Naive thymus-derived CD4-positive, alpha-beta T cell (primary cell): ENCODE results near the gene ARSG. TPM values are rescaled to one million over a fixed set of nuclear protein-coding genes. Genes with fewer than 3 reads are reported as not detected.

Experiments
- ATAC-seq: fragments of 150-1000 bp; cut with Tn5 transposase; 2 replicates; pipeline ENCODE4 v1.10.0; 2021; ENCODE audit warnings: mild to moderate bottlenecking, moderate library complexity
- CTCF ChIA-PET: fragments of 350-600 bp; sonication (Branson Sonifier 250); formaldehyde crosslinking; loops from one replicate; lab custom pipeline; 2021; ENCODE audit warnings: antibody characterized with exemption; lab: Charles Lee
- POLR2A ChIA-PET: fragments of 350-600 bp; sonication (Branson Sonifier 250); formaldehyde crosslinking; loops from one replicate; lab custom pipeline; 2021; ENCODE audit warnings: antibody characterized with exemption, inconsistent platforms; lab: Charles Lee
- DNase-seq, 9 donors: peaks; one replicate each; pipeline versions ENCODE4 v3.0.0 to v3.0.0-alpha.2; 2020 to 2022; ENCODE audit warnings: mixed read lengths in 1 of 9
- H3K27ac ChIP-seq: one replicate; pipeline ENCODE4 v1.7.0; 2013; ENCODE audit warnings: mild to moderate bottlenecking, low read depth, low read length, moderate library complexity
- H3K27me3 ChIP-seq, 2 donors: one replicate each; pipeline ENCODE4 v1.7.0; 2013; ENCODE audit warnings: low read length in 2 of 2, mild to moderate bottlenecking in 2 of 2, moderate library complexity in 2 of 2; ENCODE audit not compliant: control insufficient read depth in 2 of 2, insufficient read depth in 2 of 2
- H3K36me3 ChIP-seq, 3 experiments: 1 replicate in 2 of 3; 2 replicates in 1 of 3; pipeline ENCODE4 v1.7.0; 2013; ENCODE audit warnings: low read length in 3 of 3, mild to moderate bottlenecking in 3 of 3, moderate library complexity in 1 of 3; ENCODE audit not compliant: insufficient read depth in 3 of 3, control insufficient read depth in 2 of 3
- H3K4me1 ChIP-seq, 2 donors: one replicate each; pipeline ENCODE4 v1.7.0; 2013; ENCODE audit warnings: low read length in 2 of 2, mild to moderate bottlenecking in 2 of 2, moderate library complexity in 1 of 2; ENCODE audit not compliant: control insufficient read depth in 2 of 2, insufficient read depth in 2 of 2
- H3K4me3 ChIP-seq: 2 replicates; pipeline ENCODE4 v1.7.0; 2013; ENCODE audit warnings: mild to moderate bottlenecking, low read length
- H3K9me3 ChIP-seq, 3 experiments: 1 replicate in 2 of 3; 2 replicates in 1 of 3; pipeline ENCODE4 v1.7.0; 2013; ENCODE audit warnings: low read length in 3 of 3; ENCODE audit not compliant: control insufficient read depth in 2 of 3
- H3K27ac Mint-ChIP-seq, 9 donors: one replicate each; pipeline ENCODE4 v1.8.0; 2020 to 2022; ENCODE audit warnings: mixed read lengths in 9 of 9, mild to moderate bottlenecking in 8 of 9, moderate library complexity in 5 of 9, inconsistent platforms in 2 of 9
- H3K27me3 Mint-ChIP-seq, 5 donors: one replicate each; pipeline ENCODE4 v1.8.0; 2021 to 2022; ENCODE audit warnings: mixed read lengths in 5 of 5, mild to moderate bottlenecking in 1 of 5
- H3K36me3 Mint-ChIP-seq, 5 donors: one replicate each; pipeline ENCODE4 v1.8.0; 2020 to 2022; ENCODE audit warnings: mixed read lengths in 5 of 5, mild to moderate bottlenecking in 3 of 5, inconsistent platforms in 1 of 5
- H3K4me1 Mint-ChIP-seq, 7 donors: one replicate each; pipeline ENCODE4 v1.8.0; 2020 to 2022; ENCODE audit warnings: mixed read lengths in 7 of 7, mild to moderate bottlenecking in 3 of 7, inconsistent platforms in 1 of 7
- H3K4me3 Mint-ChIP-seq, 10 donors: one replicate each; pipeline ENCODE4 v1.8.0; 2020 to 2022; ENCODE audit warnings: mild to moderate bottlenecking in 10 of 10, mixed read lengths in 10 of 10, moderate library complexity in 6 of 10, inconsistent platforms in 2 of 10
- H3K9me3 Mint-ChIP-seq, 11 donors: one replicate each; pipeline ENCODE4 v1.8.0; 2020 to 2022; ENCODE audit warnings: mixed read lengths in 11 of 11, mild to moderate bottlenecking in 4 of 11, inconsistent platforms in 1 of 11, moderate library complexity in 1 of 11
- intact Hi-C, 2 donors: fragments of 100-400 bp; cut with micrococcal nuclease; formaldehyde crosslinking; loops; one replicate each; pipeline ENCODE4 v1.15.1; 2023
- polyA plus RNA-seq, 2 donors: library from polyadenylated mRNA; unstranded; fragments of 300-500 nt; fragmentation: Illumina TruSeq; gene quantifications; one replicate each; pipeline ENCODE4 v1.2.3, GENCODE V29; 2021
- total RNA-seq, 6 experiments: library from RNA in 5 of 6; stranded (reverse) in 5 of 6; gene quantifications; 1 replicate in 5 of 6; 2 replicates in 1 of 6; pipeline ENCODE4 v1.2.3 and lab custom pipeline; 2021 to 2026

Gene ARSG
- total and polyA plus RNA-seq, 7 experiments from 2014 or later: 7.3 to 20.0 (median 12.6) TPM

DNA sequence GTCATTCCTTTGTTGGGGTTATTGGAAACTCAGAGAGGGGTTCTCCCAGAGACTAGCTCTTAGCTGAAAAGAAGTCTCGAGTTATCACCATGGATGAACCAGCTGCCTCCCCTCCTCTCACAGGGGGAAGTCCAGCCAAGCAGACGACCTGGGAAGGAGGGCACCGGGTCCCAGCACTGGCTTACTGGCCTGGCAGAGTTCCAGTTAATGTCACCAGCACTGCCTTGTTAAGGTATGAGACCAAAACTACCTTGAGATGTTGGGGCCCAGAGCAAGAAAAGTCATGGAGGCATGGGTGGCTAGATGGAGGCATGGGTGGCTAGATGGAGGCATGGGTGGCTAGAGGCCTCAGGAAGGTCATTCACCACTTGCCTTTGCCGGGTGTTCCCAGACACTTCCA is 93.6 kb downstream of the ARSG start:
- Mint-ChIP-seq H3K27me3 (peaks cover 0 to 3% (median 0%) of the 10 kb centered on the region in 5 donors), H3K27ac (no peak overlapping the region), H3K36me3 (no peaks in the 10 kb centered on the region), H3K4me1 (peaks cover 18 to 44% (median 27%) of the 10 kb centered on the region in 7 donors), H3K4me3 (no peak overlapping the region), H3K9me3 (no peaks in the 10 kb centered on the region)
- Histone ChIP-seq H3K4me3 (no peak overlapping the region), H3K9me3 (no peaks in the 10 kb centered on the region), H3K4me1 (peaks cover 17% of the 10 kb centered on the region in 2 donors), H3K36me3 (no peaks in the 10 kb centered on the region), H3K27me3 (no peaks in the 10 kb centered on the region), H3K27ac (no peak overlapping the region)
- intact Hi-C loops: loop anchor here in 1 of 2 donors (5.0 kb wide), 2 partner anchors 32 to 38 kb away; no protein-coding TSS in a partner anchor
- ATAC-seq (no peak), DNase-seq (no peak)
- ChIA-PET CTCF (interaction anchor here (0.5 to 1.0 kb wide), 3 partner anchors 16 to 79 kb away, joined by 3 read pairs; no protein-coding TSS in a partner anchor), POLR2A (interaction anchor here (0.6 to 2.0 kb wide), 4 partner anchors 15 to 93 kb away, joined by 3 to 6 read pairs (median 4); partner anchors contain the start of gene ARSG)

DNA sequence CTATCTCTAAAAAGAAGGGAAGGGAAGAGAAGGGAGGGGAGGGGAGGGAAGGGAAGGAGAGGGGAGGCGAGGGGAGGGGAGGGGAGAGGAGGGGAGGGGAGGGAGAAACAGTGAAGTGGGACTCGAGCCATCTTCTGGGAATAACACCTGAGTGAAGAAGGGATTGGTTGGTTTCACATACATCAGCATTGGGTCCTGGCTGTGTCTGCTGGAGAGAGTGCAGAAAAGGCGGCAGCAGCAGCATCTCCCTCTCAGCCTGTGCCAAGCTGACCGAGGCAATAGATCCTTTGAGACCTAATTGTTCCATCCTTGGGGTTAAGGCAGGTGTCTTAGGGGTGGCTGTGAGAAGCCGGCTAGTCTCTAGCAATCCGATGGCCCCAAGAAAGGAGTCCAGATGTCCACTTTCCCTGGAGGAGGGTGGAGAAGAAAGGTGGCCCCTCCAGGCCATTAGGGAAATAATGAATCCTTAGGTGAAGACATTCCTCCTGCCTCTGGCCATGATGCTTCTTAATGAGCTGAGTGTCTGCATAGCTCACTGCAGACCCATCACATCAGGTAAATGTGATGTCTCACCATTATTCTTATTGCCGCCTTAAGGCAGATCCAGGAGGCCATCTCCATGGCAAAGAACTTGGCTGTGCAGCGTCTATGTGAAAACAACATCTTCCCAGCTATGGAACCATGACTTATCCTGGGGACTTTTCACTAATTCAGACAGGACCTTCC is 94.4 kb downstream of the ARSG start:
- Mint-ChIP-seq H3K4me1 (peaks cover 18 to 44% (median 27%) of the 10 kb centered on the region in 7 donors), H3K27ac (no peak overlapping the region), H3K9me3 (no peaks in the 10 kb centered on the region), H3K36me3 (peaks cover 0 to 1% (median 0%) of the 10 kb centered on the region in 5 donors), H3K27me3 (peaks cover 0 to 3% (median 0%) of the 10 kb centered on the region in 5 donors), H3K4me3 (no peak overlapping the region)
- Histone ChIP-seq H3K36me3 (no peaks in the 10 kb centered on the region), H3K4me1 (peaks cover 17% of the 10 kb centered on the region in 2 donors), H3K4me3 (no peak overlapping the region), H3K9me3 (no peaks in the 10 kb centered on the region), H3K27me3 (no peaks in the 10 kb centered on the region), H3K27ac (no peak overlapping the region)
- intact Hi-C loops: no loop called here
- no peak for ATAC-seq
- DNase-seq: no peak
- POLR2A ChIA-PET: interaction anchor here (0.6 to 1.3 kb wide), 2 partner anchors 31 to 55 kb away, joined by 3 read pairs; no protein-coding TSS in a partner anchor
- CTCF ChIA-PET: interaction anchor here (1.0 kb wide), 1 partner anchor 47 kb away, joined by 3 read pairs; no protein-coding TSS in a partner anchor

DNA sequence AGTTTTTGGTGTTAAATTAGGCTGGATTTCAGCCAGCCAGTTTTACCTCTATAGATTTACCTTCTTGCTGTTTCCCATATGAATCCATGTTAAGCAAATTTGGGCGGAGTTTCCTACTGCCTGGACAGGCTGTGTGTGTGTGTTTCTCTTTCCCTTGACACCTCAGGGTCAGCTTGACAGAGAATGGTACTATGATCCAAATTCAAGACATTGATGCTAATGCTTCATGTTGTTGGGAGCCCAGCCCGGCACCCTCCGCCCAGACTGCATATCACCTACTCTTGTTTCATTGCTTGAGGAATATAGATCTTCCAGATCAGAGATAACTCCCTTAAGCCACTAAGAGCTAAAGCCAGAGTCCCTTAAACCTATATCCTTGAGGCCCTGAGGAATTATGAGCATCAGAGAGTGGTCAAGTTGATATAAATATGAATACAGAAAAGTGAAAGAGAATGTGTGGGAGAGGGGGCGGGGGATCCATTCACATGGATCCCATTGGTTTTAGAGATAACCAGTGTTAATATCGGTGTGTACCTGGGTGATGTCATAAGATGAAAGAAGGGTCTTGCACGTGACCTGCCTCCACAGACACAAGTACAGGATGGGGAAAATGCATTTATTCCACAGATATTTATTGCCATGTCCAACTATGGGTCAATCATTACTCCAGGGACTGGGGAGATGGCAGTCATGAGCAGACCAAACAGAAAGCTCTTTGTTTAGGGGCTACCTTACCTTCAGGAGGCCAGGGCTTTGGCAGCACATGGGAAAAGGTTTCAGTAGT is 96.3 kb downstream of the ARSG start:
- Mint-ChIP-seq H3K9me3 (no peaks in the 10 kb centered on the region), H3K36me3 (peaks cover 0 to 1% (median 0%) of the 10 kb centered on the region in 5 donors), H3K4me1 (peaks cover 18 to 38% (median 22%) of the 10 kb centered on the region in 7 donors), H3K4me3 (no peak overlapping the region), H3K27me3 (no peaks in the 10 kb centered on the region), H3K27ac (peak overlapping the region in 1 of 9 donors; percentile 9)
- ATAC-seq (no peak), DNase-seq (no peak)
- Histone ChIP-seq H3K27me3 (no peaks in the 10 kb centered on the region), H3K9me3 (no peaks in the 10 kb centered on the region), H3K36me3 (no peaks in the 10 kb centered on the region), H3K4me1 (peaks cover 17% of the 10 kb centered on the region in 2 donors), H3K4me3 (no peak overlapping the region), H3K27ac (no peak overlapping the region)
- ChIA-PET POLR2A (no interaction called here), CTCF (interaction anchor here (0.7 kb wide), 1 partner anchor 1088 kb away, joined by 3 read pairs; no protein-coding TSS in a partner anchor)
- intact Hi-C loops: no loop called here

DNA sequence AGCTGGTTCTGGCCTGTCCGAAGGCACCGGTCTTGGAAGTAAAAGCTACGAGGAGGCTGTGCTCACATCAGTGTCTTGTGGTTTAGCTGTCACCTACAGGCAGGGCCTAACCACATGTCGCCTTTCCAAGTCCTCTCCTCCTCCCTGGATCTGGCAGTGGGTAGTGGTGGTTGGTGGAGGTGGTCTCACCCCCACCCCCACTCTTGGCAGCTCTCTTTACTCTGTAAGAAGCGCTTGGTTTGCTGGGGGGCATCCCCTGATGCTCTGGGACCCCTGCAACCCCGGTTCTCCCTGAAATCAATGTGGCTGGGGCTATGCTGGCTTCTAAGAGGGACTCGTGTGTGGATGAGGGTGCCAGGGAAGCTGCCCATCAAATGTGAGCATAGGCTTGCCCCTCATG is 97.7 kb downstream of the ARSG start:
- Histone ChIP-seq H3K4me1 (peaks cover 6 to 7% of the 10 kb centered on the region in 2 donors), H3K36me3 (no peaks in the 10 kb centered on the region), H3K27ac (no peak overlapping the region), H3K4me3 (no peak overlapping the region), H3K27me3 (no peaks in the 10 kb centered on the region), H3K9me3 (no peaks in the 10 kb centered on the region)
- intact Hi-C loops: no loop called here
- DNase-seq (no peak), ATAC-seq (no peak)
- no peak overlapping the region for H3K4me3 Mint-ChIP-seq
- POLR2A ChIA-PET: no interaction called here
- peaks cover 6 to 28% (median 8%) of the 10 kb centered on the region in 7 donors for H3K4me1 Mint-ChIP-seq
- no peak overlapping the region for H3K27ac Mint-ChIP-seq
- H3K9me3 Mint-ChIP-seq: peaks cover 0 to 4% (median 0%) of the 10 kb centered on the region in 11 donors
- H3K36me3 Mint-ChIP-seq: peaks cover 0 to 8% (median 2%) of the 10 kb centered on the region in 5 donors
- CTCF ChIA-PET: no interaction called here
- H3K27me3 Mint-ChIP-seq: no peaks in the 10 kb centered on the region

DNA sequence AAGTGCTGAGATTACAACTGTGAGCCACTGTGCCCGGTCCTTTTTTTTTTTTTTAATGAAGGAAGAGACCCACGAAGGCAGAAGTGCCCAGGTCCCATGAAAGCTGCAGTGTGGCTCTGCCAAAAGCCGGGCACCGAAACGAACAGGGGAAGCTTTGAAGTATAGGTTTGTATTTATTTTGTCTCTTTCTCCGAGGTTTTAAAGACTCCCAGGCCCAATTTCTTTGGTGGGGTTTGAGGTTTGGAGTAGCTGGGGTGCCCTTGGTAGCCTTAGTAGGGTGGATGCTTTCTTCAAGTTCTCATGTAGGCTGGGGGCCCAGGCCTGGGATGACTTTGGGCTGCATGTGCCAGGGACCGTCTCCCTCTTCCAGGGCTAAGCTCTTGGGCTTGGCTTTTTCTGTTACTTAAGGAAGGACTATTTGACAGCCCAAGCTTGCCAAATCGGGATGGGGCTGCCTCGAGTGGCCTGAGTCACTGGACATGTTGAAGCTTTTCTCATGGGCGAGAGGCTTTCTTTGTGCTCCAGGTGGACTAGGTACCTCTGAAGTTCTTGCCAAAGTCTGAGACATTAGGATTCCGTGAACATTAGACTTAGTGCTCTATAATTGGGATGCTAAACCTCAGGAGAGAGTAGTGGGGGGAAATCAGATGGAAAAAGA is 99.7 kb downstream of the ARSG start:
- CTCF ChIA-PET: interaction anchor here (0.8 kb wide), 1 partner anchor 8 kb away, joined by 3 read pairs; no protein-coding TSS in a partner anchor

More for the DNA sequence above, 99.7 kb downstream of the ARSG start:
- intact Hi-C loops: no loop called here
- Histone ChIP-seq H3K4me3 (no peak overlapping the region), H3K27me3 (no peaks in the 10 kb centered on the region), H3K36me3 (no peaks in the 10 kb centered on the region), H3K4me1 (no peaks in the 10 kb centered on the region), H3K27ac (no peak overlapping the region), H3K9me3 (peaks cover 0 to 10% (median 0%) of the 10 kb centered on the region in 3 experiments)
- Mint-ChIP-seq H3K36me3 (peaks cover 5 to 18% (median 11%) of the 10 kb centered on the region in 5 donors), H3K4me3 (no peak overlapping the region), H3K27ac (peak overlapping the region in 1 of 9 donors; percentile 59), H3K4me1 (peaks cover 0 to 16% (median 2%) of the 10 kb centered on the region in 7 donors), H3K27me3 (no peaks in the 10 kb centered on the region), H3K9me3 (peaks cover 0 to 16% (median 7%) of the 10 kb centered on the region in 11 donors)
- ATAC-seq: no peak
- POLR2A ChIA-PET: no interaction called here
- DNase-seq: no peak
